ENCODE measurements around the gene PTGER1. TPM values are rescaled to one million over a fixed set of nuclear protein-coding genes. Genes with fewer than 3 reads are reported as not detected.
A peak's percentile ranks its signal among the peaks of the same experiment; 100 is the strongest.

The PTGER1 gene
- total and polyA plus RNA-seq, 9 of the 15 experiments (the other 6 are each of a cell fraction or from before 2014, with no cell fraction given) = 0.06 to 0.36 (median 0.31) TPM; not detected in 5

DNA sequence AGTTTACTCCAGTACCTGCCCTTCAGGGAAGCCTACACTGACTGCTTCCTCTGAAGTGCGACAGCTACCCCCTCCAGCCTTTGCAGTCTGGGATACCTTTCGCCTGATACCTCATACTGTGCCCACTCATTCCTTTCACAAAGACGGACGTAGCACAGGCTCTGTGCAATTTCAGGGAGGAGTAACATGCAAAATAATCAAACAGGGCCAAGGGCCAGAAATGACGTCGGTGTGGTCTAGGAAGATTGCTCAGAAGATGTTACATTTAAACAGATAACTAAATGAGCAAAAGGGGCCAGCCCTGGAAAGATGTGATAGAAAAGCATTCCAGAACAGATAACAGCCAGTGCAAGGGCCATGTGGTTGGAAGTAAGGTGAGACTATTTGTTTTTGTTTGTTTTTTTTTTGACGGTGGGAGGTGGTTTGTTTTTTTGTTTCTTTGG, 49.4 kb downstream of the PTGER1 start (continued):
- TF ChIP-seq, protein P1, sequence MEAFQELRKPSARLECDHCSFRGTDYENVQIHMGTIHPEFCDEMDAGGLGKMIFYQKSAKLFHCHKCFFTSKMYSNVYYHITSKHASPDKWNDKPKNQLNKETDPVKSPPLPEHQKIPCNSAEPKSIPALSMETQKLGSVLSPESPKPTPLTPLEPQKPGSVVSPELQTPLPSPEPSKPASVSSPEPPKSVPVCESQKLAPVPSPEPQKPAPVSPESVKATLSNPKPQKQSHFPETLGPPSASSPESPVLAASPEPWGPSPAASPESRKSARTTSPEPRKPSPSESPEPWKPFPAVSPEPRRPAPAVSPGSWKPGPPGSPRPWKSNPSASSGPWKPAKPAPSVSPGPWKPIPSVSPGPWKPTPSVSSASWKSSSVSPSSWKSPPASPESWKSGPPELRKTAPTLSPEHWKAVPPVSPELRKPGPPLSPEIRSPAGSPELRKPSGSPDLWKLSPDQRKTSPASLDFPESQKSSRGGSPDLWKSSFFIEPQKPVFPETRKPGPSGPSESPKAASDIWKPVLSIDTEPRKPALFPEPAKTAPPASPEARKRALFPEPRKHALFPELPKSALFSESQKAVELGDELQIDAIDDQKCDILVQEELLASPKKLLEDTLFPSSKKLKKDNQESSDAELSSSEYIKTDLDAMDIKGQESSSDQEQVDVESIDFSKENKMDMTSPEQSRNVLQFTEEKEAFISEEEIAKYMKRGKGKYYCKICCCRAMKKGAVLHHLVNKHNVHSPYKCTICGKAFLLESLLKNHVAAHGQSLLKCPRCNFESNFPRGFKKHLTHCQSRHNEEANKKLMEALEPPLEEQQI (IDR thresholded peaks at IDR 0.05) = no peak
- TF ChIP-seq RCOR1 (IDR thresholded peaks at IDR 0.05; ENCODE audit: borderline replicate concordance in 1 of 2, low read depth in 2 of 2, low read length in 2 of 2) = peak in 1 of 2 experiments; percentile 66; a peak in 2 of 4 replicates
- TF ChIP-seq MECOM (CRISPR knock-in tag; IDR thresholded peaks at IDR 0.05) = peak; percentile 93
- no peak for TF ChIP-seq ZFPM2 (CRISPR knock-in tag; IDR thresholded peaks at IDR 0.05)
- TF ChIP-seq ILF3 (IDR thresholded peaks at IDR 0.05; ENCODE audit: borderline replicate concordance) = no peak
- no peak for TF ChIP-seq HMG20B (CRISPR knock-in tag; IDR thresholded peaks at IDR 0.05)
- no peak for TF ChIP-seq KLF6 (CRISPR knock-in tag; IDR thresholded peaks at IDR 0.05; ENCODE audit: borderline replicate concordance)
- peak; percentile 56; the same call in 1 of the 2 replicates for TF ChIP-seq CREB1 (IDR thresholded peaks at IDR 0.05)
- peak; percentile 40; the same call in 1 of the 2 replicates for TF ChIP-seq CREB1 (CRISPR knock-in tag; IDR thresholded peaks at IDR 0.05)
- no peak for TF ChIP-seq ZNF143 (CRISPR knock-in tag; IDR thresholded peaks at IDR 0.05)
- TF ChIP-seq FOXJ3 (CRISPR knock-in tag; IDR thresholded peaks at IDR 0.05) = no peak
- no peak for TF ChIP-seq HEY1 (CRISPR knock-in tag; IDR thresholded peaks at IDR 0.05; ENCODE audit: borderline replicate concordance)
- no peak for TF ChIP-seq SLC30A9 (CRISPR knock-in tag; IDR thresholded peaks at IDR 0.05)
- no peak for TF ChIP-seq HSF4 (CRISPR knock-in tag; IDR thresholded peaks at IDR 0.05; ENCODE audit: borderline replicate concordance)
- no peak for TF ChIP-seq GABPB2 (CRISPR knock-in tag; conservative IDR thresholded peaks at IDR 0.05)
- TF ChIP-seq KLF1 (tag; IDR thresholded peaks at IDR 0.05) = no peak
- TF ChIP-seq ZNF133 (CRISPR knock-in tag; IDR thresholded peaks at IDR 0.05) = no peak
- TF ChIP-seq, protein P2, sequence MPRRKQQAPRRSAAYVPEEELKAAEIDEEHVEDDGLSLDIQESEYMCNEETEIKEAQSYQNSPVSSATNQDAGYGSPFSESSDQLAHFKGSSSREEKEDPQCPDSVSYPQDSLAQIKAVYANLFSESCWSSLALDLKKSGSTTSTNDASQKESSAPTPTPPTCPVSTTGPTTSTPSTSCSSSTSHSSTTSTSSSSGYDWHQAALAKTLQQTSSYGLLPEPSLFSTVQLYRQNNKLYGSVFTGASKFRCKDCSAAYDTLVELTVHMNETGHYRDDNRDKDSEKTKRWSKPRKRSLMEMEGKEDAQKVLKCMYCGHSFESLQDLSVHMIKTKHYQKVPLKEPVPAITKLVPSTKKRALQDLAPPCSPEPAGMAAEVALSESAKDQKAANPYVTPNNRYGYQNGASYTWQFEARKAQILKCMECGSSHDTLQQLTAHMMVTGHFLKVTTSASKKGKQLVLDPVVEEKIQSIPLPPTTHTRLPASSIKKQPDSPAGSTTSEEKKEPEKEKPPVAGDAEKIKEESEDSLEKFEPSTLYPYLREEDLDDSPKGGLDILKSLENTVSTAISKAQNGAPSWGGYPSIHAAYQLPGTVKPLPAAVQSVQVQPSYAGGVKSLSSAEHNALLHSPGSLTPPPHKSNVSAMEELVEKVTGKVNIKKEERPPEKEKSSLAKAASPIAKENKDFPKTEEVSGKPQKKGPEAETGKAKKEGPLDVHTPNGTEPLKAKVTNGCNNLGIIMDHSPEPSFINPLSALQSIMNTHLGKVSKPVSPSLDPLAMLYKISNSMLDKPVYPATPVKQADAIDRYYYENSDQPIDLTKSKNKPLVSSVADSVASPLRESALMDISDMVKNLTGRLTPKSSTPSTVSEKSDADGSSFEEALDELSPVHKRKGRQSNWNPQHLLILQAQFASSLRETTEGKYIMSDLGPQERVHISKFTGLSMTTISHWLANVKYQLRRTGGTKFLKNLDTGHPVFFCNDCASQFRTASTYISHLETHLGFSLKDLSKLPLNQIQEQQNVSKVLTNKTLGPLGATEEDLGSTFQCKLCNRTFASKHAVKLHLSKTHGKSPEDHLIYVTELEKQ (CRISPR knock-in tag; IDR thresholded peaks at IDR 0.05) = no peak
- TF ChIP-seq SREBF2 (CRISPR knock-in tag; IDR thresholded peaks at IDR 0.05) = no peak
- no peak for TF ChIP-seq PHF21A (IDR thresholded peaks at IDR 0.05; ENCODE audit: borderline replicate concordance, low read depth)
- TF ChIP-seq PHF8 (IDR thresholded peaks at IDR 0.05; ENCODE audit: borderline replicate concordance, low read length) = no peak
- no peak for TF ChIP-seq HNRNPL (IDR thresholded peaks at IDR 0.05; ENCODE audit: low read depth, low read length)
- peak; percentile 84 for TF ChIP-seq DPF2 (IDR thresholded peaks at IDR 0.05)
- TF ChIP-seq, protein P3, sequence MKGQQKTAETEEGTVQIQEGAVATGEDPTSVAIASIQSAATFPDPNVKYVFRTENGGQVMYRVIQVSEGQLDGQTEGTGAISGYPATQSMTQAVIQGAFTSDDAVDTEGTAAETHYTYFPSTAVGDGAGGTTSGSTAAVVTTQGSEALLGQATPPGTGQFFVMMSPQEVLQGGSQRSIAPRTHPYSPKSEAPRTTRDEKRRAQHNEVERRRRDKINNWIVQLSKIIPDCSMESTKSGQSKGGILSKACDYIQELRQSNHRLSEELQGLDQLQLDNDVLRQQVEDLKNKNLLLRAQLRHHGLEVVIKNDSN (CRISPR knock-in tag; IDR thresholded peaks at IDR 0.05) = no peak
